HEK293 (cell line): ENCODE results near the gene BEST2.

Experiments
- BCL11A ChIP-seq: fragments of 450-650 bp; formaldehyde crosslinking; IDR thresholded peaks from 2 replicates; pipeline ENCODE4 v1.5.1; 2016; ENCODE audit warnings: low read depth, missing biosample characterization, missing genetic modification characterization
- CTCF ChIP-seq: fragments of 450-650 bp; formaldehyde crosslinking; IDR thresholded peaks from 2 replicates; pipeline ENCODE4 v1.5.1; 2016; ENCODE audit warnings: missing biosample characterization, missing genetic modification characterization
- PBX3 ChIP-seq: sonication (generic); formaldehyde crosslinking; IDR thresholded peaks from 2 replicates; pipeline ENCODE4 v1.8.1; 2022; ENCODE audit warnings: mild to moderate bottlenecking, moderate library complexity, missing genetic modification reagents
- YY1 ChIP-seq: fragments of 450-650 bp; formaldehyde crosslinking; IDR thresholded peaks from 2 replicates; pipeline ENCODE4 v1.5.1; 2018; ENCODE audit warnings: missing biosample characterization, missing genetic modification characterization
- ZBTB20 ChIP-seq: fragments of 450-650 bp; formaldehyde crosslinking; IDR thresholded peaks from 2 replicates; pipeline ENCODE4 v1.5.1; 2016; ENCODE audit warnings: missing biosample characterization, missing genetic modification characterization
- ZFP41 ChIP-seq: fragments of 450-650 bp; formaldehyde crosslinking; IDR thresholded peaks from 2 replicates; pipeline ENCODE4 v1.5.1; 2016; ENCODE audit warnings: missing biosample characterization, missing genetic modification characterization, borderline replicate concordance
- ZNF202 ChIP-seq: fragments of 450-650 bp; formaldehyde crosslinking; IDR thresholded peaks from 2 replicates; pipeline ENCODE4 v1.5.1; 2016; ENCODE audit warnings: missing biosample characterization, missing genetic modification characterization, borderline replicate concordance
- ZNF24 ChIP-seq: fragments of 450-650 bp; formaldehyde crosslinking; IDR thresholded peaks from 2 replicates; pipeline ENCODE4 v1.5.1; 2016; ENCODE audit warnings: missing biosample characterization, missing genetic modification characterization
- ZNF354C ChIP-seq: fragments of 450-650 bp; formaldehyde crosslinking; IDR thresholded peaks from 2 replicates; pipeline ENCODE4 v1.5.1; 2016; ENCODE audit warnings: missing biosample characterization, missing genetic modification characterization, low read depth, borderline replicate concordance
- ZNF792 ChIP-seq: fragments of 450-650 bp; formaldehyde crosslinking; IDR thresholded peaks from 2 replicates; pipeline ENCODE4 v1.5.1; 2016; ENCODE audit warnings: missing biosample characterization, missing genetic modification characterization
- ZSCAN5A ChIP-seq: fragments of 450-650 bp; formaldehyde crosslinking; IDR thresholded peaks from 2 replicates; pipeline ENCODE4 v1.5.1; 2016; ENCODE audit warnings: missing biosample characterization, missing genetic modification characterization

GRCh38 chr19:12784871-12785430 is 33.4 kb downstream of the BEST2 start:
- TF ChIP-seq ZSCAN5A (tag by site-specific recombination) (no peak), BCL11A (tag by site-specific recombination) (no peak), ZNF792 (tag by site-specific recombination) (no peak), YY1 (tag by site-specific recombination) (no peak), ZNF354C (tag by site-specific recombination) (no peak), PBX3 (CRISPR knock-in tag) (no peak), CTCF (tag by site-specific recombination) (no peak), ZNF202 (no peak), ZNF24 (tag by site-specific recombination) (no peak), ZBTB20 (peak; percentile 17; the same call in 1 of the 2 replicates), ZFP41 (no peak)
